Heart left ventricle (tissue), 16 donors: Measurements from ENCODE around the gene CEP131. TPM values are rescaled to one million over a fixed set of nuclear protein-coding genes. Genes with fewer than 3 reads are reported as not detected.

Experiments used
- ATAC-seq, 4 donors: fragments of 200-7000 bp; cut with Tn5 transposase; one replicate each; pipeline ENCODE4 v1.9.1; 2020 to 2022; ENCODE audit warnings: moderate library complexity in 4 of 4, mild to moderate bottlenecking in 3 of 4, moderate number of reproducible peaks in 1 of 4
- DNase-seq, 5 donors: peaks; one replicate each; pipeline ENCODE4 v3.0.0-alpha.2; 2020
- H3K27ac ChIP-seq, 12 donors: fragments of 200-600 bp; sonication (generic) in 4 of 12; one replicate each; pipeline versions ENCODE4 v1.5.0 to v1.8.0; 2016 to 2022; ENCODE audit warnings: mild to moderate bottlenecking in 2 of 12
- H3K27me3 ChIP-seq, 9 donors: fragments of 200-600 bp; sonication (generic) in 2 of 9; one replicate each; pipeline versions ENCODE4 v1.5.1 to v1.8.0; 2016 to 2022; ENCODE audit warnings: mild to moderate bottlenecking in 3 of 9
- H3K36me3 ChIP-seq, 9 donors: fragments of 200-600 bp; sonication (generic) in 2 of 9; one replicate each; pipeline versions ENCODE4 v1.5.0 to v1.8.0; 2018 to 2022; ENCODE audit warnings: mild to moderate bottlenecking in 2 of 9
- H3K4me1 ChIP-seq, 12 donors: fragments of 200-600 bp; sonication (generic) in 4 of 12; one replicate each; pipeline versions ENCODE4 v1.5.0 to v1.8.0; 2016 to 2022; ENCODE audit warnings: mild to moderate bottlenecking in 3 of 12
- H3K4me3 ChIP-seq, 12 donors: fragments of 200-600 bp; sonication (generic) in 4 of 12; one replicate each; pipeline versions ENCODE4 v1.5.0 to v1.8.0; 2017 to 2022; ENCODE audit warnings: mild to moderate bottlenecking in 9 of 12, moderate library complexity in 4 of 12
- H3K9me3 ChIP-seq, 12 donors: fragments of 200-600 bp; sonication (generic) in 4 of 12; one replicate each; pipeline versions ENCODE4 v1.5.0 to v1.8.0; 2016 to 2022; ENCODE audit warnings: mild to moderate bottlenecking in 1 of 12
- POLR2A ChIP-seq, 2 donors: fragments of 450-650 bp; IDR thresholded peaks; one replicate each; pipeline ENCODE4 v1.6.1; 2017; ENCODE audit warnings: antibody characterized with exemption in 2 of 2, mild to moderate bottlenecking in 2 of 2, moderate library complexity in 2 of 2
- WGBS, 4 donors: extraction: QIAGEN DNeasy Blood & Tissue Kit in 2 of 4; methylation state at CpG; one replicate each; pipeline versions ENCODE4 v1.1.5 to v1.1.7; 2013 to 2018; 5-methylcytosine and 5-hydroxymethylcytosine counted together
- intact Hi-C, 10 donors: fragments of 100-400 bp; cut with DNase I; formaldehyde crosslinking; loops; one replicate each; pipeline versions ENCODE4 v1.11.1 to v1.14.2; 2022
- polyA plus RNA-seq, 2 donors: library from polyadenylated mRNA; stranded (reverse); fragments of 200-250 nt; gene quantifications; one replicate each; pipeline ENCODE4 v1.2.3, GENCODE V29; 2013
- total RNA-seq, 9 donors: library from RNA; depleted of rRNA in 2 of 9; stranded (reverse); fragments of >200 nt in 2 of 9; fragmentation: NEBNext Ultra II Directional in 3 of 9; extraction: Animal tissue kit (Norgen Biotek cat#: 25700) in 3 of 9; gene quantifications; one replicate each; pipeline versions ENCODE4 v1.1.0 to v1.2.4, GENCODE V29; 2016 to 2023
- TF ChIP-seq, protein P1 (sequence below), 12 donors: fragments of 200-600 bp; sonication (generic) in 4 of 12; IDR thresholded peaks; one replicate each; pipeline versions ENCODE4 v1.5.0 to v1.8.0; 2018 to 2022; ENCODE audit warnings: antibody characterized with exemption in 12 of 12, mild to moderate bottlenecking in 5 of 12
- donor health status: ischemic (EF 13 %, LVEDD 7.1; RV severe dilation, severe dysfunction).
- donor health status: healthy with polysubstance abuse.
- donor health status: DM: no; HTN: yes; CAD: no.
- donor health status: DM: no; HTN: no; CAD: no.
- donor health status: ischemic (EF 25% LVEDD 6.9; RV normal size, moderate dysfunction).
- donor health status: ischemic (EF 25% LVEDD 5.7; RV mildly dilated, moderate dysfunction).
- donor health status: healthy.
- donor health status: DM: yes; HTN: yes; CAD: no.
- donor health status: ischemic (EF 35%, LVEDD 5.7; RV mildly dilated, moderate dysfunction).
- donor health status: nonischemic (EF 11% LVEDD 7.7; RV severe dilation, severe dysfunction).
- donor health status: DM: yes; HTN: yes; CAD: no.
- donor health status: PGD.
- donor health status: ischemic (EF 29% LVEDD 5.4; RV normal size, mild dysfunction).
- donor health status: nonischemic (EF 23%, LVEDD 6.1; RV moderate dilation, normal function).

The CEP131 gene
- total and polyA plus RNA-seq, 11 donors, result 7.0 to 15.8 (median 8.9) TPM

DNA sequence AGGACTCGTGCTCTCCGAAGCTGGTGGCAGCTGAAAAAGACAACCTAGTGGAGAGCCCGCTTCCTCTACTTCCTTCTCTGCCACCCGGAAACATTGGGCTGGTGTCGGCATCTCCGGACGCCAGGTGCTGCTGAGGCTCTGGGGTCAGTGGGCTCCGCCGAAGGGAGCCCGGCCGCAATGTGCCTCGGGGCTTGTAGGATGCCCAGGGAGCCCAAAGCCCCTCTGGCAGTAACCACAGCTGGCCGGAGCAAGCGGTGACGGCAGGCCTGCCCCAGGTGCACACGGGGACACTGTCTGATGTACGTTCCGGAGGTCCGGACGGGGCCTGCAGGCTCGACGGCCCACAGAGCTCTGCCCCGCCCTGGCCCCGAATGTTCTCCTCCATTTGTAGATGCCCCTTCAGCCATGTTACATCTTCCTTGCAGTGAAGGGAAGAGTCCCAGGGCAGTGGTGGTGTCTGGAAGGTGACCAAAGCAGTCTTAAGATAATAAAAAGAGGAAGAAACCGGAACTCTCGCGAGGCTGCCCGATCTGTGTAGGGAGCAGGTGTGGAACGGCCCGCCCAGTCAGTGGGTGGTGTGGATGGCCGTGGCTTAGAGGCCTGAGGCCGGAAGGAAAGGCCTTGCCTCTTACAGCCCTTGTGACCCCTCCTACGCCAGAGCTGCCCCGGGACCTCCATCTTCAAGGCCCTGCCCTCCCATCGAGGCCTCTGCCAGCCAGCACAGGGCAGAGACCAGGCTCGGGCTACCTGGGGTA is 39.0 kb upstream of the CEP131 start:
- Histone ChIP-seq H3K4me3 (no peak overlapping the region), H3K27ac (no peak overlapping the region), H3K9me3 (no peaks in the 10 kb centered on the region), H3K27me3 (no peaks in the 10 kb centered on the region), H3K36me3 (peaks cover 0 to 98% (median 66%) of the 10 kb centered on the region in 9 donors), H3K4me1 (peaks cover 0 to under 1% (median 0%) of the 10 kb centered on the region in 12 donors)
- ATAC-seq, result no peak
- DNase-seq, result no peak
- TF ChIP-seq, protein P1, sequence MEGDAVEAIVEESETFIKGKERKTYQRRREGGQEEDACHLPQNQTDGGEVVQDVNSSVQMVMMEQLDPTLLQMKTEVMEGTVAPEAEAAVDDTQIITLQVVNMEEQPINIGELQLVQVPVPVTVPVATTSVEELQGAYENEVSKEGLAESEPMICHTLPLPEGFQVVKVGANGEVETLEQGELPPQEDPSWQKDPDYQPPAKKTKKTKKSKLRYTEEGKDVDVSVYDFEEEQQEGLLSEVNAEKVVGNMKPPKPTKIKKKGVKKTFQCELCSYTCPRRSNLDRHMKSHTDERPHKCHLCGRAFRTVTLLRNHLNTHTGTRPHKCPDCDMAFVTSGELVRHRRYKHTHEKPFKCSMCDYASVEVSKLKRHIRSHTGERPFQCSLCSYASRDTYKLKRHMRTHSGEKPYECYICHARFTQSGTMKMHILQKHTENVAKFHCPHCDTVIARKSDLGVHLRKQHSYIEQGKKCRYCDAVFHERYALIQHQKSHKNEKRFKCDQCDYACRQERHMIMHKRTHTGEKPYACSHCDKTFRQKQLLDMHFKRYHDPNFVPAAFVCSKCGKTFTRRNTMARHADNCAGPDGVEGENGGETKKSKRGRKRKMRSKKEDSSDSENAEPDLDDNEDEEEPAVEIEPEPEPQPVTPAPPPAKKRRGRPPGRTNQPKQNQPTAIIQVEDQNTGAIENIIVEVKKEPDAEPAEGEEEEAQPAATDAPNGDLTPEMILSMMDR (IDR thresholded peaks at IDR 0.05), result no peak
- no peak for TF ChIP-seq POLR2A (IDR thresholded peaks at IDR 0.05)
- intact Hi-C loops, result no loop called here
- 93 to 95% (median 94%) methylated on average over 32 to 36 of the region's 36 CpGs for WGBS, 4 donors

GRCh38 chr17:81261096-81261495 is 38.3 kb upstream of the CEP131 start:
- ATAC-seq, result no peak

GRCh38 chr17:81260641-81261040 is 37.9 kb upstream of the CEP131 start:
- TF ChIP-seq, protein P1 (IDR thresholded peaks at IDR 0.05), result no peak
- TF ChIP-seq POLR2A (IDR thresholded peaks at IDR 0.05), result no peak
- no peak overlapping the region for H3K4me3 ChIP-seq
- 86 to 100% (median 94%) methylated on average over 4 to 19 of the region's 19 CpGs for WGBS, 4 donors
- intact Hi-C loops, result no loop called here
- peaks cover 0 to 7% (median under 1%) of the 10 kb centered on the region in 12 donors for H3K4me1 ChIP-seq
- DNase-seq (no peak), ATAC-seq (no peak)
- H3K27me3 ChIP-seq, result no peaks in the 10 kb centered on the region
- peaks cover 0 to 96% (median 58%) of the 10 kb centered on the region in 9 donors for H3K36me3 ChIP-seq
- no peak overlapping the region for H3K27ac ChIP-seq
- H3K9me3 ChIP-seq, result no peaks in the 10 kb centered on the region

More at GRCh38 chr17:81261096-81261495, 38.3 kb upstream of the CEP131 start:
- peaks cover 0 to 3% (median 0%) of the 10 kb centered on the region in 12 donors for H3K4me1 ChIP-seq
- WGBS, 4 donors, result 93 to 97% (median 96%) methylated on average over 18 of the region's 18 CpGs
- no peaks in the 10 kb centered on the region for H3K27me3 ChIP-seq
- H3K36me3 ChIP-seq, result peaks cover 0 to 98% (median 62%) of the 10 kb centered on the region in 9 donors
- H3K9me3 ChIP-seq, result no peaks in the 10 kb centered on the region
- no peak overlapping the region for H3K4me3 ChIP-seq
- intact Hi-C loops, result no loop called here
- DNase-seq, result no peak
- TF ChIP-seq, protein P1 (IDR thresholded peaks at IDR 0.05), result no peak
- no peak overlapping the region for H3K27ac ChIP-seq

DNA sequence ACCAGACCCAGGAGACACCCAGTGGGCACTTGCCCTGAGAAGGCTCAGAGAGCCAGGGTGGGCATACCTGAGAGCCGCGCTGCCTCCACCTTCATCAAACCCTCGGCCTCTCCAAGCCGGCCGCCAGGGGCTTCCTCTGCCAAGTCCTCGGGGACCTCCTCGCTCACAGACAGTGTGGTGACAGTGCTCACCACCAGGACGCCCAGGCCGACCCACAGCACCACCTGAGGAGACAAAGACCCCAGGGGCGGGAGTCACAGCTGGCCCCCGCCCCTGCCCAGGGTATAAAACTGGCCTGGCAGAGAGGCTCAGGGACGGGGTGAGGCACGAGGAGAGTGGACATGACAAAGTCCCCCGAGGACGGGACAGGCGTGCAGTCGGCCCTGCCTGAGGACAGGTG is 37.4 kb upstream of the CEP131 start:
- H3K9me3 ChIP-seq, result no peaks in the 10 kb centered on the region
- intact Hi-C loops, result no loop called here
- TF ChIP-seq, protein P1 (IDR thresholded peaks at IDR 0.05), result no peak
- no peak for TF ChIP-seq POLR2A (IDR thresholded peaks at IDR 0.05)
- H3K4me3 ChIP-seq, result no peak overlapping the region
- ATAC-seq (no peak), DNase-seq (no peak)
- no peaks in the 10 kb centered on the region for H3K27me3 ChIP-seq
- WGBS, 4 donors, result 94 to 96% (median 95%) methylated on average over 7 to 17 of the region's 17 CpGs
- H3K4me1 ChIP-seq, result peaks cover 2 to 12% (median 5%) of the 10 kb centered on the region in 12 donors
- H3K36me3 ChIP-seq, result peaks cover 0 to 91% (median 53%) of the 10 kb centered on the region in 9 donors
- H3K27ac ChIP-seq, result no peak overlapping the region
